ENCODE measurements around the gene CFAP210.

The CFAP210 gene

GRCh38 chr2:169694113-169694893 is at the start of gene CFAP210, which contains the start of gene PHOSPHO2:
Gene CFAP210, minus strand, starts transcription at chr2:169694405. Its CDS starts 78 bp downstream, at chr2:169694327.
Gene PHOSPHO2, plus strand, starts transcription at chr2:169694469. Its CDS starts 6,503 bp downstream, at chr2:169700972.
- DNase-seq = peak; percentile 98

GRCh38 chr2:169743549-169743948 is 49.3 kb upstream of the CFAP210 start:
- no peak for DNase-seq

- DNase-seq = no peak
These were observed 45.1 kb upstream of the CFAP210 start for GRCh38 chr2:169739351-169739750.

GRCh38 chr2:169738566-169739229 is 44.5 kb upstream of the CFAP210 start:
- no peak for DNase-seq

GRCh38 chr2:169736902-169737301 is 42.7 kb upstream of the CFAP210 start:
- DNase-seq = no peak

- DNase-seq = no peak
These were observed 41.4 kb upstream of the CFAP210 start for GRCh38 chr2:169735623-169736022.

GRCh38 chr2:169734169-169734847 is 40.1 kb upstream of the CFAP210 start:
- DNase-seq = peak; percentile 23

GRCh38 chr2:169732583-169733358 is 38.6 kb upstream of the CFAP210 start:
- DNase-seq = no peak

- DNase-seq = no peak
These were observed 37.9 kb upstream of the CFAP210 start for GRCh38 chr2:169732075-169732474.

- DNase-seq = no peak
These were observed 35.0 kb upstream of the CFAP210 start for GRCh38 chr2:169729274-169729605.

- DNase-seq = no peak
These were observed 32.9 kb upstream of the CFAP210 start for GRCh38 chr2:169727065-169727464.

- no peak for DNase-seq
These were observed 26.8 kb upstream of the CFAP210 start for GRCh38 chr2:169721016-169721415.

- no peak for DNase-seq
These were observed 24.8 kb upstream of the CFAP210 start for GRCh38 chr2:169718930-169719504.

- no peak for DNase-seq
These were observed 23.5 kb upstream of the CFAP210 start for GRCh38 chr2:169717691-169718063.

- peak; percentile 18 for DNase-seq
These were observed 22.9 kb upstream of the CFAP210 start for GRCh38 chr2:169716938-169717690.

- peak; percentile 20 for DNase-seq
These were observed 22.2 kb upstream of the CFAP210 start for GRCh38 chr2:169716238-169716886.

- peak; percentile 64 for DNase-seq
These were observed 21.4 kb upstream of the CFAP210 start for GRCh38 chr2:169715379-169716237.

GRCh38 chr2:169714699-169715098 is 20.5 kb upstream of the CFAP210 start:
- no peak for DNase-seq

GRCh38 chr2:169713331-169713730 is 19.1 kb upstream of the CFAP210 start:
- DNase-seq = no peak

- no peak for DNase-seq
These were observed 18.6 kb upstream of the CFAP210 start for GRCh38 chr2:169712791-169713227.
